ENCODE results near the gene ABCB11. TPM values are rescaled to one million over a fixed set of nuclear protein-coding genes. Genes with fewer than 3 reads are reported as not detected.

ABCB11 gene
- total and polyA plus RNA-seq, 8 donors, result 0.18 to 0.58 TPM; not detected in 6

- Histone ChIP-seq H3K36me3 (no peaks in the 10 kb centered on the region), H3K27me3 (peaks cover 0 to 3% (median 0%) of the 10 kb centered on the region in 3 donors), H3K4me1 (peaks cover 0 to 6% (median 2%) of the 10 kb centered on the region in 4 donors), H3K27ac (no peak overlapping the region), H3K9me3 (peaks cover 0 to 4% (median 2%) of the 10 kb centered on the region in 4 donors), H3K4me3 (no peak overlapping the region)
- WGBS, 5 donors, result 55 to 72% (median 65%) methylated on average over 6 of the region's 6 CpGs
- no peak for DNase-seq
- intact Hi-C loops (cut with DNase I; ENCODE audit: low total_unique reads), result loop anchor here (10.0 kb wide), 1 partner anchor 568 kb away; no protein-coding TSS in a partner anchor
- TF ChIP-seq EP300 (IDR thresholded peaks at IDR 0.05) (no peak), POLR2A (IDR thresholded peaks at IDR 0.05) (no peak), POLR2AphosphoS5 (IDR thresholded peaks at IDR 0.05) (no peak), CTCF (IDR thresholded peaks at IDR 0.05) (no peak)
Measured at GRCh38 chr2:168912466-168912865, 118.7 kb downstream of the ABCB11 start.

GRCh38 chr2:168910330-168910729, 120.8 kb downstream of the ABCB11 start:
- Histone ChIP-seq H3K9me3 (no peaks in the 10 kb centered on the region), H3K27me3 (peaks cover 0 to 3% (median 0%) of the 10 kb centered on the region in 3 donors), H3K4me3 (no peak overlapping the region), H3K36me3 (no peaks in the 10 kb centered on the region), H3K27ac (no peak overlapping the region), H3K4me1 (peaks cover 0 to 6% (median 2%) of the 10 kb centered on the region in 4 donors)
- 72 to 88% (median 81%) methylated on average over 5 of the region's 5 CpGs for WGBS, 5 donors
- intact Hi-C loops (cut with DNase I; ENCODE audit: low total_unique reads), result loop anchor here (10.0 kb wide), 1 partner anchor 566 kb away; no protein-coding TSS in a partner anchor
- no peak for DNase-seq
- TF ChIP-seq EP300 (IDR thresholded peaks at IDR 0.05) (no peak), POLR2A (IDR thresholded peaks at IDR 0.05) (no peak), CTCF (IDR thresholded peaks at IDR 0.05) (no peak), POLR2AphosphoS5 (IDR thresholded peaks at IDR 0.05) (no peak)

- TF ChIP-seq POLR2A (IDR thresholded peaks at IDR 0.05) (no peak), POLR2AphosphoS5 (IDR thresholded peaks at IDR 0.05) (no peak), EP300 (IDR thresholded peaks at IDR 0.05) (no peak), CTCF (IDR thresholded peaks at IDR 0.05) (no peak)
- WGBS, 5 donors, result 89 to 94% (median 93%) methylated on average over 8 of the region's 8 CpGs
- H3K9me3 ChIP-seq, result no peaks in the 10 kb centered on the region
- DNase-seq, result no peak
- no peaks in the 10 kb centered on the region for H3K36me3 ChIP-seq
- no peak overlapping the region for H3K27ac ChIP-seq
- no peak overlapping the region for H3K4me3 ChIP-seq
- peaks cover 0 to 6% (median 2%) of the 10 kb centered on the region in 4 donors for H3K4me1 ChIP-seq
- peaks cover 0 to 3% (median 0%) of the 10 kb centered on the region in 3 donors for H3K27me3 ChIP-seq
- intact Hi-C loops (cut with DNase I; ENCODE audit: low total_unique reads), result no loop called here
Measured at GRCh38 chr2:168907940-168908662, 123.0 kb downstream of the ABCB11 start.

GRCh38 chr2:168904358-168904757, 126.8 kb downstream of the ABCB11 start:
- no peaks in the 10 kb centered on the region for H3K4me1 ChIP-seq
- no peak overlapping the region for H3K27ac ChIP-seq
- 89 to 95% (median 93%) methylated on average over 3 of the region's 3 CpGs for WGBS, 5 donors
- no peaks in the 10 kb centered on the region for H3K36me3 ChIP-seq
- intact Hi-C loops (cut with DNase I; ENCODE audit: low total_unique reads), result no loop called here
- TF ChIP-seq POLR2A (IDR thresholded peaks at IDR 0.05) (no peak), EP300 (IDR thresholded peaks at IDR 0.05) (no peak), CTCF (IDR thresholded peaks at IDR 0.05) (no peak), POLR2AphosphoS5 (IDR thresholded peaks at IDR 0.05) (no peak)
- H3K4me3 ChIP-seq, result no peak overlapping the region
- H3K9me3 ChIP-seq, result no peaks in the 10 kb centered on the region
- no peak for DNase-seq
- no peaks in the 10 kb centered on the region for H3K27me3 ChIP-seq

Data from stomach (tissue), 9 donors.